ENCODE results near the gene USP24. TPM values are rescaled to one million over a fixed set of nuclear protein-coding genes. Genes with fewer than 3 reads are reported as not detected.

USP24 gene
- total RNA-seq, 1 donor from 2014 or later: 37.7 TPM

- Mint-ChIP-seq H3K4me3 (ENCODE audit: unreplicated experiment) (no peak overlapping the region), H3K36me3 (ENCODE audit: low read depth, unreplicated experiment) (peaks cover 17% of the 10 kb centered on the region), H3K4me1 (ENCODE audit: unreplicated experiment) (no peaks in the 10 kb centered on the region), H3K27me3 (ENCODE audit: unreplicated experiment) (peaks cover 2% of the 10 kb centered on the region), H3K9me3 (ENCODE audit: unreplicated experiment) (no peaks in the 10 kb centered on the region), H3K27ac (ENCODE audit: unreplicated experiment) (no peak overlapping the region)
- no peak for TF ChIP-seq CTCF (IDR thresholded peaks at IDR 0.05; ENCODE audit: unreplicated experiment)
- DNase-seq (ENCODE audit: low spot score): no peak
These were observed 133.8 kb downstream of the USP24 start for GRCh38 chr1:55081188-55081904.

- no peaks in the 10 kb centered on the region for H3K9me3 Mint-ChIP-seq (ENCODE audit: unreplicated experiment)
- H3K4me1 Mint-ChIP-seq (ENCODE audit: unreplicated experiment): no peaks in the 10 kb centered on the region
- H3K4me3 Mint-ChIP-seq (ENCODE audit: unreplicated experiment): no peak overlapping the region
- no peak overlapping the region for H3K27ac Mint-ChIP-seq (ENCODE audit: unreplicated experiment)
- DNase-seq (ENCODE audit: low spot score): no peak
- peaks cover 2% of the 10 kb centered on the region for H3K27me3 Mint-ChIP-seq (ENCODE audit: unreplicated experiment)
- peaks cover 15% of the 10 kb centered on the region for H3K36me3 Mint-ChIP-seq (ENCODE audit: low read depth, unreplicated experiment)
- TF ChIP-seq CTCF (IDR thresholded peaks at IDR 0.05; ENCODE audit: unreplicated experiment): no peak
These were observed 135.5 kb downstream of the USP24 start for GRCh38 chr1:55079651-55080050.

- peaks cover 2% of the 10 kb centered on the region for H3K27me3 Mint-ChIP-seq (ENCODE audit: unreplicated experiment)
- no peak for DNase-seq (ENCODE audit: low spot score)
- H3K4me3 Mint-ChIP-seq (ENCODE audit: unreplicated experiment): no peak overlapping the region
- H3K27ac Mint-ChIP-seq (ENCODE audit: unreplicated experiment): no peak overlapping the region
- no peaks in the 10 kb centered on the region for H3K4me1 Mint-ChIP-seq (ENCODE audit: unreplicated experiment)
- H3K36me3 Mint-ChIP-seq (ENCODE audit: low read depth, unreplicated experiment): peaks cover 19% of the 10 kb centered on the region
- no peaks in the 10 kb centered on the region for H3K9me3 Mint-ChIP-seq (ENCODE audit: unreplicated experiment)
- no peak for TF ChIP-seq CTCF (IDR thresholded peaks at IDR 0.05; ENCODE audit: unreplicated experiment)
These were observed 136.7 kb downstream of the USP24 start for GRCh38 chr1:55078470-55078869.

GRCh38 chr1:55076356-55076755 is 138.8 kb downstream of the USP24 start:
- Mint-ChIP-seq H3K9me3 (ENCODE audit: unreplicated experiment) (no peaks in the 10 kb centered on the region), H3K27ac (ENCODE audit: unreplicated experiment) (no peak overlapping the region), H3K36me3 (ENCODE audit: low read depth, unreplicated experiment) (peaks cover 27% of the 10 kb centered on the region), H3K4me1 (ENCODE audit: unreplicated experiment) (no peaks in the 10 kb centered on the region), H3K4me3 (ENCODE audit: unreplicated experiment) (no peak overlapping the region), H3K27me3 (ENCODE audit: unreplicated experiment) (peaks cover 3% of the 10 kb centered on the region)
- TF ChIP-seq CTCF (IDR thresholded peaks at IDR 0.05; ENCODE audit: unreplicated experiment): no peak
- DNase-seq (ENCODE audit: low spot score): no peak

- no peak overlapping the region for H3K27ac Mint-ChIP-seq (ENCODE audit: unreplicated experiment)
- peaks cover 3% of the 10 kb centered on the region for H3K27me3 Mint-ChIP-seq (ENCODE audit: unreplicated experiment)
- DNase-seq (ENCODE audit: low spot score): no peak
- TF ChIP-seq CTCF (IDR thresholded peaks at IDR 0.05; ENCODE audit: unreplicated experiment): no peak
- H3K4me1 Mint-ChIP-seq (ENCODE audit: unreplicated experiment): no peaks in the 10 kb centered on the region
- H3K4me3 Mint-ChIP-seq (ENCODE audit: unreplicated experiment): no peak overlapping the region
- H3K36me3 Mint-ChIP-seq (ENCODE audit: low read depth, unreplicated experiment): peaks cover 41% of the 10 kb centered on the region
- H3K9me3 Mint-ChIP-seq (ENCODE audit: unreplicated experiment): no peaks in the 10 kb centered on the region
These were observed 140.7 kb downstream of the USP24 start for GRCh38 chr1:55074455-55074854.

All from endothelial cell (in vitro differentiated cells).